Stimulated activated CD8-positive, alpha-beta memory T cell treated with anti-CD3 and anti-CD28 coated beads, Interleukin-15, amount 100 ng/mL, for 1 hour (primary cell): ENCODE results near the gene ZFAND6.

Experiments used
- DNase-seq: peaks from one replicate; pipeline ENCODE4 v3.0.0-alpha.2; 2020; ENCODE audit warnings: low read depth

ZFAND6 gene

GRCh38 chr15:80052597-80053304 lies 6.7 kb upstream of the ZFAND6 start:
- DNase-seq = no peak

DNA sequence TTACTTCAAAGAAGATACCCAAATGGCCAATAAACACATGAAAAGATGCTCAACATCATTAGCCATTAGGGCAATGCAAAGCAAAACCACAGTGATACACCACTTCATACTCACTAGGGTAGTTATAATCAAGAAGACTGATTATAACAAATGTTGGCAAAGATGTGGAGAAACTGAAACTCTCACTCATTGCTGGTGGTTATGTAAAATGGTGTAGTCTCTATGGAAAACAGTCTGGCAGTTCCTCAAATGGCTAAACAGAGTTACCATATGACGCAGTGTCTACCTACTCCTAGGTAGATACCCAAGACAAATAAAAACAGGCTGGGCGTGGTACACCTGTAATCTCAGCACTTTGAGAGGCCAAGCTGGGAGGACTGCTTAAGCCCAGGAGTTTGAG lies 3.5 kb upstream of the ZFAND6 start:
- DNase-seq = no peak

DNA sequence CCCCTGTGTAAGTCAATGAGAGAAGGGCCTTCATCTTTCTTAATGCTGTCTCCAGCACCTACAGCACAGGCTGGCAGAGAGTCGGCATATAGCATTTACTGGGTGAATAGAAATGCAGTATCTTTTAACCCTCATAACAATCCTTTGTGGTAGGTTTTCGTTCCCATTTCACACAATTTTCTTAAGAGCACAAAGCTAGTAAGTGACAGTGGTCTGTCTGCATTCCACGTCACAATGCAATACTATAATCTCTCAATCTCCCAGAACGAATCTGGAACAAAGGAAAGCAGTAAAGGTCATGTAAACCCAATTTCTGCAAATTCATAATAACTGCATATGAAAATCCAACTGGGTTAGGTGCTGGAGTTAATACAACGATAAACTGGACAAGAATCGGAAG lies 1.4 kb upstream of the ZFAND6 start:
- DNase-seq = no peak

- DNase-seq = no peak
These were observed 395 bp downstream of the ZFAND6 start for GRCh38 chr15:80059786-80060355.

DNA sequence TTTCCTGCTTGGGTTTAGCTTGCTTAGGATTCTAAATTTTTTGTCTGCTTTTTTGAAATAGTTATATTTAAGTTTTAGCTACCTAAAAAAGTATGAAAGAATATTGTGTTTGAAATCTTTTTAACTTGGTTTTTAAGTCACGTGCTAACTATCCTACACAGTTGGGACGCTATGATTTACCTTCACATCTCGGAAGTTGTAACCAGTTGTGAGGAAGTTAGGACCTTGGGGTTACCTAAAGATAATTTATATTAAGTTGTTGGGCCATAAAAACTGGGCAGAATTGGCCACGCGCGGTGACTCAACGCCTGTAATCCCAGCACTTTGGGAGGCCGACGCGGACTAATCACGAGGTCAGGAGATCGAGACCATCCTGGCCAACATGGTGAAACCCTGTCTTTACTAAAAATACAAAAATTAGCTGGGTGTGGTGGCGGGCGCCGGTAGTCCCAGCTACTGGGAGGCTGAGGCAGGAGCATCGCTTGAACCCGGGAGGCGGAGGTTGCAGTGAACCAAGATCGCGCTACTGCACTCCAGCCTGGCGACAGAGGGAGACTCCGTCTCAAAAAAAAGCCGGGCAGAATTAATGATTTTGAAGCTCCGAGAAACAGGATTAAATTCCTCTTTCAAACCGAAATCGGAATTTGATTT lies 1.0 kb downstream of the ZFAND6 start:
- DNase-seq = no peak

DNA sequence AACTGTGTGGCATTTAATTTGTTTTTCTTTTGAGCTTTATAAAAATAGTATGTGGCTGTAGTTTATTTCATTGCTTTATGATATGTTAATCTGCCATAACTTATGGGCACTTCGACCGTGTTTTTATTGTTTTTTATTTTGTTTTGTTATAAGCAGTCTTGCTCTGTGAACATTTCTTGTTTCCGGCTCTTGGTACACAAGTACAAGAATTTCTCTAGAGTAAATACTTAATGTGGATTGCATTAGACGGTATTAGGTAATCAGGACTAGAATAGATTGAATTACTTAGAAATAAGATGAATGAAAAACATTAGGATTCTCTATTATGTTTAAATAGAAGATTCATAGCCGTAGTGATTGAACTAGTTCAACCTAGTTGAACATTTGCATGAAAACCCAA lies 2.1 kb downstream of the ZFAND6 start:
- DNase-seq = no peak

GRCh38 chr15:80066912-80067311 lies 7.4 kb downstream of the ZFAND6 start:
- DNase-seq = no peak

GRCh38 chr15:80068578-80068977 lies 9.1 kb downstream of the ZFAND6 start:
- DNase-seq = no peak

GRCh38 chr15:80070840-80071239 lies 11.4 kb downstream of the ZFAND6 start:
- no peak for DNase-seq

DNA sequence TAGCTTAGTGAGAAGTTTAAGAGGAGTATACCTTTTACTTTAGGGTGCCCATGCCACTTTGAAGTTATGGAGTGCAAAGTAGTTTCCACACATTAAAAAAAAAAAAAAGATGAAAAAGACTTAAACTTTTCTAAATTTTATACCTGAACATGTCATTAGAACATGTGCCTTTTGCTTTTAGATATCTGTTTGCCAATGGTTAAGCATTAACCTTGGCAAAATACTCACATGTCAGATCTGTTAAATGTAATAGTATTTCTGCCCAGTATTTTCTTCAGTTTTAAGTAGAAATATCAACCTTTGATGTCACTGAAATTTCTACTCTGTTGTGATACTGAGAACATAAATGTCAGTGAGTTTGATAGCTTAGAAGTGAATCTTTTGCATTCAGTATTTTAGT lies 12.2 kb downstream of the ZFAND6 start:
- no peak for DNase-seq

DNA sequence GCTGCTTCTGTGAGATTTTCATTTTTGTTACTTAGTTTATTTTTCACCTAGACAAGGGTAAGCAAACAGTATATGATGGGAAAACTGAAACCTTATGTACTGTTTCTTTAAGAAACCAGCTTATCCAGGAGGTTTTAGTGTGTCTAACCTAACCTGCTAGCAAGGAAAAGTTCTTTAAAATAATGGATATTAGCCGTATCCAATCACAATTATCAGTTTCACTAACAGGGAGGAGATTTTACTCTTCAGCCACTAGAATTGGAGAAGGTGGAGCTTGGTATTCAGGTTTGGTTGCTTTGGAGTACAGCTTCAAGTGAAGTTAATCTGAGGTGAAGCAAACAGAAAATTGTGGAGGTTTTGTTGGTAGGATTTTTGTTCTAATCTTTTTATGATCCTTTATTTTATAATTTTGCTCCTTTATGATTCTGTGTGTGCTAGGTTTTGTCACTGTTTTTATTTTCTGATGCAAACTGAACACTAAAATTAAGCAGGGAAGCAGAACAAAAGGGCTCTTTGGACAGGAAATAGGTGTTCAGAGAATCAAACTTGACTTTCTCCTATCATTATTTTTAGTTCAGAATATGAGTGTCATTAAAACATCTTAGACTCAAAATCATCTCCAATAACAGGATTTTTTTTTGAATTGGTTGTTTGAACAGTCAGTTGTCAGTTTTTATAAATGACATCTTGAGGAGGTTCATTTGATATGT lies 13.0 kb downstream of the ZFAND6 start:
- no peak for DNase-seq

GRCh38 chr15:80073197-80073596 lies 13.7 kb downstream of the ZFAND6 start:
- DNase-seq = no peak

DNA sequence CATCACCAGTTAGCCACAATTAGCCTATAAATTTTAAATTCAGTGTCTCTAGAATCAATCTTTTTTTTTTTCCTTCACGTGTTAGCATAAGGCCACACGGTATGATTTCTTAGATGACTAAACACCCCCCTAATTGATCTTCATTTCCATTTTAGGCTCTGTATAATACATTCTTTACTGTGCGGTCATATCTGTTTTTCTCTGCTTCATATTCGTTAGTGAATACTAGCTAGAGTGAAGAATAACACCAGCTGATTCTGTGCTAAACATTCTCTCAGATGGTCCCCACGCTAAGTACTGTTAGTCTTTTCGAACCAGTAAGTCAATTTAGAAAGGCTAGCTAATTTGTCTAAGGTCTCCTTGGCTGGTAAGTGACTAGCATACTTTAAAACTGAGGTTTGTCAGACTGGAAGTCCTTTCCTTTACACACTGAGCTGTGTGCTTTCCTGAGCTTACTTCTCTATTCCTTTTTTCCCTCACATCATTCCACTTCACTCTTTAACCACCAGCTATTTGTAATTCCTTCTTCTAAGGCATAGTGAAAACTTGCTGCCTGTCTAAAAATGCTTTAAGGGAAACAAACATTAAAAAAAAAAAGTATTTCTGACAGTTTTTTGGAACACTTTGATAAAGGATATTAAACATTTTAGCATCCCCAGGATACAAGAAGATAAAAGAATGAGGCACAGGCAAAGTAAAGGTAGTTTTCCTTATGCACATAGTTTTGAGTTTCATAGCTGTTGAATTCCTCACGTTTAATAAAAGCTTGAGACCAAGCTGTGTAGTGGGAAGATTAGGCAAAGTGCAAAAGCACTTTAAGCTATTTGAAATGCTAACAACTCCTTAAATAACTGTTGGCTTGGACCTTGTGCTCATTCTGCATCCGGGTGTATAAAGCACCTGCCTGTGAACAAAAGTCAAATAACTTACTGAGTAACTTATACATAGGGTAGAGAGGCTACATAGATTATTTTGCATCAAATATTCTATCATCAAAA lies 17.1 kb downstream of the ZFAND6 start:
- DNase-seq = no peak

DNA sequence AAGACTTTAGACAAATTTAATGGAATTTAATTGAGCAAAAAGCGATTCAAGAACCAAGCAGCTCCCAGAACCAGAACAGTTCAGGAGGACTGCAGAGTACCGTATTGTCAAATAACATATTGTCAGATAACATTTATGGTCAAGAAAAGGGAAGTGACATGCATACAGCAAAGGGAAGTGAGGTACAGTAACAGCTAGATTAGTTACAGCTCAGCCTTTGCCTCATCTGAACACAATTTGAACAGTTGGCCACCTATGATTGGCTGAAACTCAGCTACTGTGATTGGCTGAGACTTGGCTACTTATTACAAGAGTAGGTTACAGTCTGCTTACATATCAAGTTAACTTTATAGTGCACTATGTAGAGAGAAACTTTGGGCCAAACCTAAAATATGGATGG lies 21.9 kb downstream of the ZFAND6 start:
- no peak for DNase-seq

DNA sequence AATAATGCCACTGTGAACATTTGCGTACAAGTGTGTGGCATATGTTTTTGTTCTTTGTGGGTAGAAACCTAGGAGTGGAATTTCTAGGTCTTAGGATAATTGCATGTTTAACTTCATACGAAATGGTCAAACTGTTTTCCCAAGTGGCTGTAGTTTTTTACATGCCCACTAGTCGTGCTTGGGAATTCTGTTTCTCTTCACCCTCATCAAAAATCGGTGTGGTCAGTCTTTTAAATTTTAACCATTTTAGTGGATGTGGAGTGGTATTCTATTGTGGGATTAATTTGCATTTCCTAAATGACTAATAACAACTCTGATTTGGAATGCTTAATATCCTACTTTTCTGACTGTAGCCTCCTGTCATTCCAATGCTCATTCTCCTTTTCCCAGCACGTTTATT lies 27.6 kb downstream of the ZFAND6 start:
- no peak for DNase-seq

DNA sequence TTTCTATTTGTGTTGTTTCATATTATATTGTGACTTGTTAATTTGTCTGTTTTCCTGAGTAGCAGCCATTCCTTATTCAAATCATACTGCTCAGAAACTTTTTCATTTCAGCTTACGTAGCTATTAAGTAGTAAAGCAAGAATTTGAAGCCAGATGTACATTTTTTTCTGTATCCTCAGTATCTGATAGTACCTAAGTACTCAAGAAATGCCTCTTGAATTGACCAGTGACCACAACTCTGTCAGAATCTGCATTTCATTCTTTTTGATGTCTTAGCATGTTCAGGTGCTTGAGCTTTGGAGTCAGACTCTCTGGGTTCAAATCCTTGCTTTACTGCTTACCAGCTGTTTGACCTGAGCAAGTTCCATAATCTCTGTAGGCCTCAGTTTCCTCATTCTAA lies 30.6 kb downstream of the ZFAND6 start:
- DNase-seq = no peak

DNA sequence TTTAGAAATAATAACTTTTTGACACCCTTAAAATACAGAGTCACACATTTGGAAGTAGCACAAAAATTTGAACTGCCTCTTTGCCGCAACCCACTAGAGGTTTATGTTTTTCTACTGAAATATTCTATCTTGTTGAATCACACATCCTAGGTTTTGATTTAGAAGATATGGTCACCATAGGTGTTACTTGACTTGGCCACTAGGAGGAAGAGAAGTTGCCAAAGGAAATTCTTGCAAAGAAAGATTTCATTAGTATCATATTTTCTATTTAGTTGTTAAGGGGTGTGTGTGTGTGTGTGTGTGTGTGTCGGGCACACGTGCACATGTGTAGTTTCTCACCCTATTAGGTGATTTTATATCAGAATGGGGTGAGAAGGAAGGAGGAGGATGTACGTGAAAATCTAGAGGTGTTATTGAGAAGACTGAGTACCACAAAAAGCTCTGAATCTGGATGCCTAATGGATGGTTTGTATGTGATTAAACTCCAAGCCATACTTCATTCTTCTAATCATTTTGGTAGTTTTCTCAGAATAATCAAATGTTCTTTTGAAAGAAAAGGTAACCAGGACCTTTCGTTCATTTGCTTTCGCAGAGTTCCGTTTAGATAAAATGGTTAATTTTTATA lies 31.5 kb downstream of the ZFAND6 start:
- no peak for DNase-seq

DNA sequence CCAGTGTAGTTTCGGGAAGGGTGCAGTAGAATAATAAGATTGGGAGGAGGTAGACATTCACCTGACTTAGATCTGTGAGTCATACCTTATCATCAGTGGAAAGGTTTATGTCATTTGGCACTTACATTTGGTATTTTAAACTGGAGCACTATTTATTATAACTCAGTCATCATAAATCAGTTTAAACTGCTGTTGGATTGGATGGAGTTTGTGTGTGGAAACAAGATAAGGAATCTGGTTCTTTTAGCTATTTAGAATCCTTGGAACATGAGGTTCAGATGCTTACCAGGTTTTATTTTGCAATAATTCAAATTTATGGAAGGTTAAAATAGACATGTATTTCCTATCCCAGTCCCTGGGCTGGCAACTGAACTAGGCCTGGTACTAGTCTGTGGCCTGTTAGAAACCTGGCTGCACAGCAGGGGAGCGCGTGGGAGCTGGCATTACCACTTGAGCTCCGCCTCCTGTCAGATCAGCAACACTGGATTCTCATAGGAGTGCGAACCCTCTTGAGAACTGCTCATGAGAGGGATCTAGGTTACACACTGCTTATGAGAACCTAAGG lies 34.5 kb downstream of the ZFAND6 start:
- no peak for DNase-seq

GRCh38 chr15:80095511-80095910 lies 36.0 kb downstream of the ZFAND6 start:
- no peak for DNase-seq

- DNase-seq = no peak
These were observed 36.5 kb downstream of the ZFAND6 start for GRCh38 chr15:80095969-80096368.

DNA sequence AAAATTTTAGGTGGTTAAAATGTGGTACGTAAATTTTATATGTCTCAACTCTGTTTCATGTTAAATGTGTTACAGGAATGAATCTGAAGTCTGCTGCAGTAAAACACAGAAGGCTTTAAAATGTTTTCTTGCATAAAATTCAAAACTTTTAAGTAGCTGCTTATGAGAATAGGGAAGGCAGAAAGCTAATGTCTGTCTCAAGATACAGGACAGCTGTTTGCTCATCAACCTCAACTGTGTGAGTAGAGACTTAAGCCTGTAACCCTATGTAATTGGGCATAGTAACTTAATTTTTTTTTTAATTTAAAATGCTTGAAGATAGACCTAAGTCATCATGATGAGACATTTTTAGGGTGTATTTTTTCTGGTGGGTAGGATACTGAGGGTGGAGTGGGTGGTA lies 38.9 kb downstream of the ZFAND6 start:
- DNase-seq = no peak
